Measurements from ENCODE around the gene TSPAN32. TPM values are rescaled to one million over a fixed set of nuclear protein-coding genes. Genes with fewer than 3 reads are reported as not detected.

TSPAN32 gene
- total RNA-seq, 1 experiment from 2014 or later: 0.39 TPM

- no peak overlapping the region for H3K27ac ChIP-seq
- H3K36me3 ChIP-seq: no peaks in the 10 kb centered on the region
- DNase-seq (ENCODE audit: low read depth in 1 of 2, low spot score in 2 of 2): peak in 1 of 2 experiments; percentile 54
- H3K27me3 ChIP-seq (replicated peaks): no peaks in the 10 kb centered on the region
- no peaks in the 10 kb centered on the region for H3K9me3 ChIP-seq (replicated peaks)
- H3K4me3 ChIP-seq: no peak overlapping the region
- H3K4me1 ChIP-seq (replicated peaks): peaks cover 44% of the 10 kb centered on the region
These were observed 14.6 kb downstream of the TSPAN32 start for GRCh38 chr11:2316169-2316962.

- Histone ChIP-seq H3K9me3 (replicated peaks) (0 out of 2 replicates have a peak, but pooled peaks cover 2% of the 10 kb centered on the region), H3K36me3 (no peaks in the 10 kb centered on the region), H3K27me3 (replicated peaks) (no peaks in the 10 kb centered on the region), H3K4me3 (no peak overlapping the region), H3K4me1 (replicated peaks) (peaks cover 38% of the 10 kb centered on the region), H3K27ac (no peak overlapping the region)
- DNase-seq (ENCODE audit: low read depth in 1 of 2, low spot score in 2 of 2): no peak
These were observed 15.1 kb downstream of the TSPAN32 start for GRCh38 chr11:2316963-2317244.

- H3K9me3 ChIP-seq (replicated peaks): 0 out of 2 replicates have a peak, but pooled peaks cover 2% of the 10 kb centered on the region
- peaks cover 32% of the 10 kb centered on the region for H3K4me1 ChIP-seq (replicated peaks)
- no peaks in the 10 kb centered on the region for H3K36me3 ChIP-seq
- H3K27me3 ChIP-seq (replicated peaks): no peaks in the 10 kb centered on the region
- DNase-seq (ENCODE audit: low read depth in 1 of 2, low spot score in 2 of 2): no peak
- no peak overlapping the region for H3K27ac ChIP-seq
- no peak overlapping the region for H3K4me3 ChIP-seq
These were observed 15.7 kb downstream of the TSPAN32 start for GRCh38 chr11:2317354-2318050.

- Histone ChIP-seq H3K27ac (no peak overlapping the region), H3K36me3 (no peaks in the 10 kb centered on the region), H3K9me3 (replicated peaks) (0 out of 2 replicates have a peak, but pooled peaks cover 2% of the 10 kb centered on the region), H3K27me3 (replicated peaks) (no peaks in the 10 kb centered on the region), H3K4me3 (no peak overlapping the region), H3K4me1 (replicated peaks) (peaks cover 26% of the 10 kb centered on the region)
- DNase-seq (ENCODE audit: low read depth in 1 of 2, low spot score in 2 of 2): no peak
These were observed 16.3 kb downstream of the TSPAN32 start for GRCh38 chr11:2318123-2318522.

GRCh38 chr11:2318707-2319106, 16.9 kb downstream of the TSPAN32 start:
- Histone ChIP-seq H3K36me3 (no peaks in the 10 kb centered on the region), H3K27me3 (replicated peaks) (no peaks in the 10 kb centered on the region), H3K27ac (no peak overlapping the region), H3K9me3 (replicated peaks) (0 out of 2 replicates have a peak, but pooled peaks cover 2% of the 10 kb centered on the region), H3K4me1 (replicated peaks) (peaks cover 20% of the 10 kb centered on the region), H3K4me3 (no peak overlapping the region)
- DNase-seq (ENCODE audit: low read depth in 1 of 2, low spot score in 2 of 2): no peak

GRCh38 chr11:2319791-2320472, 18.1 kb downstream of the TSPAN32 start:
- Histone ChIP-seq H3K36me3 (no peaks in the 10 kb centered on the region), H3K9me3 (replicated peaks) (0 out of 2 replicates have a peak, but pooled peaks cover 2% of the 10 kb centered on the region), H3K4me3 (no peak overlapping the region), H3K27me3 (replicated peaks) (no peaks in the 10 kb centered on the region), H3K4me1 (replicated peaks) (peaks cover 9% of the 10 kb centered on the region), H3K27ac (no peak overlapping the region)
- no peak for DNase-seq (ENCODE audit: low read depth in 1 of 2, low spot score in 2 of 2)

GRCh38 chr11:2320568-2321310, 18.9 kb downstream of the TSPAN32 start:
- DNase-seq (ENCODE audit: low read depth in 1 of 2, low spot score in 2 of 2): no peak
- Histone ChIP-seq H3K27me3 (replicated peaks) (no peaks in the 10 kb centered on the region), H3K9me3 (replicated peaks) (0 out of 2 replicates have a peak, but pooled peaks cover 2% of the 10 kb centered on the region), H3K27ac (no peak overlapping the region), H3K4me3 (no peak overlapping the region), H3K36me3 (no peaks in the 10 kb centered on the region), H3K4me1 (replicated peaks) (peaks cover 2% of the 10 kb centered on the region)

GRCh38 chr11:2321311-2321683, 19.5 kb downstream of the TSPAN32 start:
- Histone ChIP-seq H3K36me3 (no peaks in the 10 kb centered on the region), H3K27me3 (replicated peaks) (no peaks in the 10 kb centered on the region), H3K9me3 (replicated peaks) (0 out of 2 replicates have a peak, but pooled peaks cover 2% of the 10 kb centered on the region), H3K4me1 (replicated peaks) (no peaks in the 10 kb centered on the region), H3K4me3 (no peak overlapping the region), H3K27ac (no peak overlapping the region)
- no peak for DNase-seq (ENCODE audit: low read depth in 1 of 2, low spot score in 2 of 2)

- Histone ChIP-seq H3K9me3 (replicated peaks) (peaks cover 2% of the 10 kb centered on the region; the same call in 1 of the 2 replicates), H3K27me3 (replicated peaks) (no peaks in the 10 kb centered on the region), H3K27ac (no peak overlapping the region), H3K4me3 (no peak overlapping the region), H3K36me3 (no peaks in the 10 kb centered on the region), H3K4me1 (replicated peaks) (no peaks in the 10 kb centered on the region)
- no peak for DNase-seq (ENCODE audit: low read depth in 1 of 2, low spot score in 2 of 2)
These were observed 23.3 kb downstream of the TSPAN32 start for GRCh38 chr11:2325123-2325522.

- H3K36me3 ChIP-seq: no peaks in the 10 kb centered on the region
These were observed 23.9 kb downstream of the TSPAN32 start for GRCh38 chr11:2325719-2326118.

GRCh38 chr11:2327032-2327431, 25.2 kb downstream of the TSPAN32 start:
- H3K9me3 ChIP-seq (replicated peaks): peaks cover 14% of the 10 kb centered on the region
- no peaks in the 10 kb centered on the region for H3K36me3 ChIP-seq
- no peaks in the 10 kb centered on the region for H3K4me1 ChIP-seq (replicated peaks)
- no peak overlapping the region for H3K4me3 ChIP-seq
- no peak overlapping the region for H3K27ac ChIP-seq
- DNase-seq (ENCODE audit: low read depth in 1 of 2, low spot score in 2 of 2): no peak
- H3K27me3 ChIP-seq (replicated peaks): no peaks in the 10 kb centered on the region

More at GRCh38 chr11:2325719-2326118, 23.9 kb downstream of the TSPAN32 start:
- Histone ChIP-seq H3K4me3 (no peak overlapping the region), H3K4me1 (replicated peaks) (no peaks in the 10 kb centered on the region), H3K27ac (no peak overlapping the region), H3K9me3 (replicated peaks) (peaks cover 8% of the 10 kb centered on the region), H3K27me3 (replicated peaks) (no peaks in the 10 kb centered on the region)
- no peak for DNase-seq (ENCODE audit: low read depth in 1 of 2, low spot score in 2 of 2)

- Histone ChIP-seq H3K4me3 (no peak overlapping the region), H3K4me1 (replicated peaks) (no peaks in the 10 kb centered on the region), H3K27ac (no peak overlapping the region), H3K36me3 (no peaks in the 10 kb centered on the region), H3K9me3 (replicated peaks) (peaks cover 14% of the 10 kb centered on the region), H3K27me3 (replicated peaks) (no peaks in the 10 kb centered on the region)
- no peak for DNase-seq (ENCODE audit: low read depth in 1 of 2, low spot score in 2 of 2)
These were observed 26.2 kb downstream of the TSPAN32 start for GRCh38 chr11:2328021-2328420.

- no peaks in the 10 kb centered on the region for H3K27me3 ChIP-seq (replicated peaks)
- no peak for DNase-seq (ENCODE audit: low read depth in 1 of 2, low spot score in 2 of 2)
- H3K27ac ChIP-seq: no peak overlapping the region
- H3K4me1 ChIP-seq (replicated peaks): no peaks in the 10 kb centered on the region
- H3K36me3 ChIP-seq: no peaks in the 10 kb centered on the region
- H3K9me3 ChIP-seq (replicated peaks): peaks cover 14% of the 10 kb centered on the region
- no peak overlapping the region for H3K4me3 ChIP-seq
These were observed 27.0 kb downstream of the TSPAN32 start for GRCh38 chr11:2328656-2329354.

Measured in SJSA1 (cell line).